HAP-1 (cell line): ENCODE data around the gene FKBP1B.
"Not testable (repeated sequence)": the region's sequence is repeated elsewhere in the genome, so short reads cannot be mapped to it uniquely, and the experiment has no call there.

Source experiments
- DNase-seq, 2 experiments: peaks; one replicate each; pipeline ENCODE4 v3.0.0-alpha.2; 2016 to 2020; ENCODE audit warnings: low spot score in 2 of 2
- H3K27me3 ChIP-seq: fragments of 250-450 bp; sonication (Bioruptor Pico); 2 replicates; pipeline ENCODE4 v1.5.1; 2020; ENCODE audit warnings: low read depth, mild to moderate bottlenecking, moderate library complexity
- H3K36me3 ChIP-seq: fragments of 250-450 bp; sonication (Bioruptor Pico); replicated peaks from 2 replicates; pipeline ENCODE4 v1.5.1; 2020; ENCODE audit warnings: mild to moderate bottlenecking
- H3K4me1 ChIP-seq: fragments of 250-450 bp; sonication (Bioruptor Pico); 2 replicates; pipeline ENCODE4 v1.5.1; 2020; ENCODE audit warnings: mild to moderate bottlenecking
- H3K4me3 ChIP-seq: fragments of 250-450 bp; sonication (Bioruptor Pico); 2 replicates; pipeline ENCODE4 v1.5.1; 2020; ENCODE audit warnings: mild to moderate bottlenecking, moderate library complexity
- H3K9me3 ChIP-seq: fragments of 250-450 bp; sonication (Bioruptor Pico); 2 replicates; pipeline ENCODE4 v1.5.1; 2020; ENCODE audit warnings: mild to moderate bottlenecking, moderate library complexity
- in situ Hi-C: fragments of 300-500 bp; cut with MboI; formaldehyde crosslinking; loops from 3 replicates; pipeline ENCODE4 v1.14.3; 2020; ENCODE audit warnings: low sequenced_read_pairs, inconsistent platforms, mixed read lengths

Gene FKBP1B

DNA sequence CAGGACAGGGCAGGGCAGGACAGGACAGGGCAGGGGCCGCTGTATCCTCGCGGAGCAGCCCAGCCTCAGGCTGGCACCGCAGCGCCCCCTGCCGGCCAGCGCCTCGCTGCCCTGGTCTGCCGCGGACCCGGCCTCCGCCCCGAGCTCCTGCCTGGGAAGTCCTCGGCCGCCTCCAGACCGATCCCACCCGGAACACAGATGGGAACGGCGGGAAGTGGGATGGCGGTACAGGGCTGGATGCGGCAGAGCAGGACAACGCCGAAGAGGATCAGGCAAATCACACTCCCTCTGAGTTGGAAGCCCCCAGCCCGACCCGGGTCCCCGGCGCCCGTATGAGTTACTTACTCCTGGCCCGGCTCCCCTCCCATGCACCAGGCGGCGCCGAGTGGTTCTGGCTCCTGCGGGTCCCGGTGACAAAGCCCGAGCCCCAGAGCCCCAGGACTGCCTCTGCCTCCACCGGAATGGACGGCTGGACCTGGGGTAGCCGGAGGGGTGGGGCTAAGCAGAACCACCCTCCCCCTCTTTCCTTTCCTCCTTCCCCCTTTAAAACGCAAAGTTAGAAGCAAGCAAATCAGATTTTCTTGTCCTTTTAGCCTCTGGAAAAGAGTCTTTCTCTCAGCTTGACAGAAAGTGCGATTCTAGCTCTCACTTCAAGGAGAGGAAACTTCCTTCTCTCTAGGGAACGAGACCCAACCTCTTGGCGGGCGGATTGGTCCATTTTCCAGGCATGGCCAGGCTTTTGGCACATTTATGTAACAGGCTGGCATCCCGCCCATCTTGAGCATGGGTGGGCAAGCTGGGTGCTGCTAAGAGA is 35.1 kb downstream of the FKBP1B start, which contains the start of gene TP53I3:
Gene TP53I3 (minus strand): TSS at position 449 of the 814 bp plus-strand sequence. CDS start 508 bp downstream, outside the sequence.
- DNase-seq: peak; percentile 84 to 92
- in situ Hi-C loops: loop anchor here (10.0 kb wide), 1 partner anchor 160 kb away; the partner anchor contains the start of gene ATAD2B
- Histone ChIP-seq H3K4me1 (peaks cover 8% of the 10 kb centered on the region), H3K36me3 (peaks cover 19% of the 10 kb centered on the region), H3K9me3 (no peaks in the 10 kb centered on the region), H3K27me3 (no peaks in the 10 kb centered on the region), H3K4me3 (peak within 1 kb of the TSS; percentile 47)

DNA sequence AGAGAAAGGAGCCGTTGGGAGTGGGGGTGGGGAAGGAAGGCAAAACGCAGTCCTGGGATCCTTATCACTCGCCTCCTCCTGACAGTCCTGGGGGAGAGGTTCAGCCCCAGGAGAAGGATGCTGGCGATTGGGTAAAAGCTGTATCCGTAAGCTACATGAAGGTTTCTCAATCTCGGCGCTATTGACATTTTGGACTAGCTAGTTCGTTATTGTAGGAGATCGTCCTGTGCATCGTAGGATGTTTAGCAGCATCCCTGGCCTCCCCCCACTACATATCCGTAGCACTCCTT is 35.6 kb downstream of the FKBP1B start:
- no peaks in the 10 kb centered on the region for H3K9me3 ChIP-seq
- in situ Hi-C loops: loop anchor here (10.0 kb wide), 1 partner anchor 160 kb away; the partner anchor contains the start of gene ATAD2B
- peak overlapping the region; percentile 47 for H3K4me3 ChIP-seq
- peaks cover 19% of the 10 kb centered on the region for H3K36me3 ChIP-seq
- H3K4me1 ChIP-seq: peaks cover 8% of the 10 kb centered on the region
- no peak for DNase-seq
- no peaks in the 10 kb centered on the region for H3K27me3 ChIP-seq

GRCh38 chr2:24086241-24086640 is 36.7 kb downstream of the FKBP1B start:
- DNase-seq: no peak
- in situ Hi-C loops: loop anchor here (10.0 kb wide), 1 partner anchor 161 kb away; the partner anchor contains the start of gene ATAD2B
- Histone ChIP-seq H3K36me3 (peaks cover 18% of the 10 kb centered on the region), H3K9me3 (no peaks in the 10 kb centered on the region), H3K27me3 (no peaks in the 10 kb centered on the region), H3K4me3 (no peak overlapping the region), H3K4me1 (peaks cover 8% of the 10 kb centered on the region)

DNA sequence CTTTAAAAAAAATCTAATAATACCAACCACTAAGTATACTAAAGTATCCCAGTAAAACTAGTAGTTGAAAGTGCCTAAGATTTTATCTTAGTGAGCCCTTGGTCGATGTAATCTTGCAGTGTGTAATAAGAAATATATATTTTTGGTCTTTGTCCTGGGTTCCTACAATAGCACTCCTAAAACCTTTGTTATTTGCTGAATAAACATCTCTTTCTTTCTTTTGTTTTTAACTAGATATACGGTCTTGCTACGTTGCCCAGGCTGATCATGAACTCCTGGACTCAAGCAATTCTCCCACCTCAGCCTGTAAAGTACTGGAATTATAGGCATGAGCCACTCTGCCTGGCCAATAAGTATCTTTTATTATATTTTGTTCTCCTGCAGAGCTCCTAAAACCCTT is 37.5 kb downstream of the FKBP1B start:
- Histone ChIP-seq H3K4me3 (no peak overlapping the region), H3K9me3 (no peaks in the 10 kb centered on the region), H3K27me3 (no peaks in the 10 kb centered on the region), H3K4me1 (peaks cover 8% of the 10 kb centered on the region), H3K36me3 (peaks cover 12% of the 10 kb centered on the region)
- in situ Hi-C loops: loop anchor here (10.0 kb wide), 1 partner anchor 162 kb away; the partner anchor contains the start of gene ATAD2B
- DNase-seq: no peak

DNA sequence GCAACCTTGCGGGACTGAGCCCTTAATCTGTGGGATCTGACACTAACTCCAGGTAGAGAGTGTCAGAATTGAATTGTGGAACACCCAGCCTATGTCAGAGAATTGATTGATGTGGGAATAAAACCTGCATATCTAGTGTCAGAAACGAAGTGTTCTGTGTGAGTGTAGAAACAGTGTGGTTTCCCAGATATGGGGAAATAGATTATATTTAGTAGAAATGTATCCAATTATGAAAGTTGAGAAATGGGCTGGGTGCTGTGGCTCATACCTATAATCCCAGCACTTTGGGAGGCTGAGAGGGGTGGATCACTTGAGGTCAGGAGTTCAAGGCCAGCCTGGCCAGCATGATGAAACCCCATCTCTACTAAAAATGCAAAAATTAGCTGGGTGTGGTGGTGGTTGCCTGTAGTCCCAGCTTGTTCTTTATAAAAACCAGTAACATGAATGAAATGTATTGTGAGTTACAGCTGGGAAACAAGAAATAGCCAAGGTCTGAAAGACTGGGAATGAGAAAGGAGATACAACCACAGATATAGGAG is 39.3 kb downstream of the FKBP1B start:
- Histone ChIP-seq H3K36me3 (no peaks in the 10 kb centered on the region), H3K4me1 (peaks cover 2% of the 10 kb centered on the region; the same call in 1 of the 2 replicates), H3K4me3 (no peak overlapping the region), H3K9me3 (no peaks in the 10 kb centered on the region), H3K27me3 (no peaks in the 10 kb centered on the region)
- DNase-seq: no peak
- in situ Hi-C loops: loop anchor here (10.0 kb wide), 1 partner anchor 164 kb away; the partner anchor contains the start of gene ATAD2B

- in situ Hi-C loops, H3K9me3 ChIP-seq, H3K4me3 ChIP-seq, DNase-seq, H3K27me3 ChIP-seq, H3K4me1 ChIP-seq, H3K36me3 ChIP-seq: not testable (repeated sequence)
Observed at GRCh38 chr2:24093270-24093669, 43.7 kb downstream of the FKBP1B start.

DNA sequence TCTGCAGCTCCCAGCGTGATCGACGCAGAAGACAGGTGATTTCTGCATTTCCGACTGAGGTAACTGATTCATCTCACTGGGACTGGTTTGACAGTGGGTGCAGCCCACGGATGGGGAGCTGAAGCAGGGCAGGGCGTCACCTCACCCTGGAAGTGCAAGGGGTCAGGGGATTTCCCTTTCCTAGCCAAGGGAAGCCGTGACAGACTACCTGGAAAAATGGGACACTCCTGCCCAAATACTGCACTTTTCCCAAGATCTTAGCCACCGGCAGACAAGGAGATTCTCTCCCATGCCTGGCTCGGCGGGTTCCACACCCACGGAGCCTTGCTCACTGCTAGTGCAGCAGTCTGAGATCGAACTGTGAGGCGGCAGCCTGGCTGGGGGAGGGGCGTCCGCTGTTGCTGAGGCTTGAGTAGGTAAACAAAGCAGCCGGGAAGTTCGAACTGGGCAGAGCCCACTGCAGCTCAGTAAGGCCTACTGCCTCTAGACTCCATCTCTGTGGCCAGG is 45.7 kb downstream of the FKBP1B start:
- H3K27me3 ChIP-seq, H3K36me3 ChIP-seq, DNase-seq, in situ Hi-C loops, H3K4me3 ChIP-seq, H3K9me3 ChIP-seq, H3K4me1 ChIP-seq: not testable (repeated sequence)

GRCh38 chr2:24100732-24101131 is 51.2 kb downstream of the FKBP1B start:
- DNase-seq, H3K9me3 ChIP-seq, in situ Hi-C loops, H3K4me1 ChIP-seq, H3K27me3 ChIP-seq, H3K36me3 ChIP-seq, H3K4me3 ChIP-seq: not testable (repeated sequence)

GRCh38 chr2:24101992-24102391 is 52.5 kb downstream of the FKBP1B start:
- H3K4me1 ChIP-seq: no peaks in the 10 kb centered on the region
- in situ Hi-C loops: no loop called here
- H3K36me3 ChIP-seq: no peaks in the 10 kb centered on the region
- H3K27me3 ChIP-seq: no peaks in the 10 kb centered on the region
- no peak for DNase-seq
- no peak overlapping the region for H3K4me3 ChIP-seq
- 0 out of 2 replicates have a peak, but pooled peaks cover 3% of the 10 kb centered on the region for H3K9me3 ChIP-seq

- no peaks in the 10 kb centered on the region for H3K36me3 ChIP-seq
- in situ Hi-C loops: no loop called here
- H3K9me3 ChIP-seq: 0 out of 2 replicates have a peak, but pooled peaks cover 3% of the 10 kb centered on the region
- H3K4me1 ChIP-seq: no peaks in the 10 kb centered on the region
- no peak for DNase-seq
- no peak overlapping the region for H3K4me3 ChIP-seq
- no peaks in the 10 kb centered on the region for H3K27me3 ChIP-seq
Observed at GRCh38 chr2:24102677-24103076, 53.1 kb downstream of the FKBP1B start.

- no peak for DNase-seq
- in situ Hi-C loops: no loop called here
- H3K4me3 ChIP-seq: no peak overlapping the region
Observed at GRCh38 chr2:24104110-24104650, 54.6 kb downstream of the FKBP1B start.

DNA sequence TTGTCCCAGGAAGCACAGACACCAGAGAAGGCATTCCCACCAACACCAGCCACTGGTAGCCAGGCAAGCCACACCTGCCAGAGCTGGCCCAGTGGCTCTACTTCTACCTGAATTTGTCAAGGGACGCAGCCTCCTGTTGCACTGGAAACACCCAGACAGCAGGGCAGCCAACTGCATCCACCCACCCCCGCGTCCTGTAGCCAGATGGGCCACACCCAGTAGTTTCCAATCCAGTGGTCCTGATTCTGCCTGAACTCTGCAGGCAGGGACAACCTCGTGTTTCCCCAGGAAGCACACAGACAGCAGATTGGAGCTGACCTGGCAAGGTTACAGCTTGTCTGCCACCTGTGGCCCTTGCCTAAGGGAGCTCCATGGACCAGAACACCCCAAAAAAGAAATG is 55.4 kb downstream of the FKBP1B start:
- in situ Hi-C loops: no loop called here
- Histone ChIP-seq H3K36me3 (no peaks in the 10 kb centered on the region), H3K27me3 (no peaks in the 10 kb centered on the region), H3K4me3 (no peak overlapping the region), H3K4me1 (no peaks in the 10 kb centered on the region), H3K9me3 (0 out of 2 replicates have a peak, but pooled peaks cover 3% of the 10 kb centered on the region)
- no peak for DNase-seq

More at GRCh38 chr2:24104110-24104650, 54.6 kb downstream of the FKBP1B start:
- Histone ChIP-seq H3K4me1 (no peaks in the 10 kb centered on the region), H3K9me3 (0 out of 2 replicates have a peak, but pooled peaks cover 3% of the 10 kb centered on the region), H3K36me3 (no peaks in the 10 kb centered on the region), H3K27me3 (no peaks in the 10 kb centered on the region)

GRCh38 chr2:24105816-24106215 is 56.3 kb downstream of the FKBP1B start:
- Histone ChIP-seq H3K9me3 (0 out of 2 replicates have a peak, but pooled peaks cover 3% of the 10 kb centered on the region), H3K36me3 (no peaks in the 10 kb centered on the region), H3K4me3 (no peak overlapping the region), H3K27me3 (no peaks in the 10 kb centered on the region), H3K4me1 (no peaks in the 10 kb centered on the region)
- in situ Hi-C loops: no loop called here
- DNase-seq: no peak

DNA sequence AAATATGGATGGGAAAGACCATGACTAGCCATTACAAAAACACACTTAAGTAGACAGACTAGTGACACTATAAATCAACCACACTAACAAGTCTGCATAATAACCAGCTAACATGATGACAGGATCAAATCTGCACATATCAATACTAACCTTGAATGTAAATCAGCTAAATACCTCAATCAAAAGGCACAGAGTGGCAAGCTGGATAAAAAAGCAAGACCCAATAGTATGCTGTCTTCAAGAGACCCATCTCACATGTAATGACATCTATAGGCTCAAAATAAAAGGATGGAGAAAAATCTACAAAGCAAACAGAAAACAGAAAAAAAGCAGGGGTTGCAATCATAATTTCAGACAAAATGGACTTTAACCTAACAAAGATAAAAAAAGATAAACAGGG is 57.2 kb downstream of the FKBP1B start:
- no peaks in the 10 kb centered on the region for H3K4me1 ChIP-seq
- in situ Hi-C loops: no loop called here
- DNase-seq: no peak
- no peaks in the 10 kb centered on the region for H3K36me3 ChIP-seq
- H3K9me3 ChIP-seq: 0 out of 2 replicates have a peak, but pooled peaks cover 3% of the 10 kb centered on the region
- no peaks in the 10 kb centered on the region for H3K27me3 ChIP-seq
- H3K4me3 ChIP-seq: no peak overlapping the region
